Naive thymus-derived CD8-positive, alpha-beta T cell (primary cell): ENCODE results near the gene UBE2E2. TPM values are rescaled to one million over a fixed set of nuclear protein-coding genes. Genes with fewer than 3 reads are reported as not detected.

Experiments used
- ATAC-seq, 2 donors: fragments of 150-1000 bp; cut with Tn5 transposase in 1 of 2; sonication (Bioruptor Pico), chemical (Tn5 transposase) in 1 of 2; 1 replicate in 1 of 2; 2 replicates in 1 of 2; pipeline ENCODE4 v1.10.0; 2021; ENCODE audit warnings: mild to moderate bottlenecking in 2 of 2, moderate library complexity in 2 of 2
- POLR2A ChIA-PET: fragments of 350-600 bp; sonication (Branson Sonifier 250); formaldehyde crosslinking; loops from one replicate; lab custom pipeline; 2021; ENCODE audit warnings: antibody characterized with exemption; lab: Charles Lee
- DNase-seq, 10 donors: peaks; one replicate each; pipeline versions ENCODE4 v3.0.0 to v3.0.0-alpha.2; 2020 to 2022
- H3K27ac Mint-ChIP-seq, 10 donors: one replicate each; pipeline ENCODE4 v1.8.0; 2020 to 2022; ENCODE audit warnings: mild to moderate bottlenecking in 10 of 10, mixed read lengths in 10 of 10, moderate library complexity in 4 of 10, inconsistent platforms in 1 of 10
- H3K27me3 Mint-ChIP-seq, 5 donors: one replicate each; pipeline ENCODE4 v1.8.0; 2021 to 2022; ENCODE audit warnings: mixed read lengths in 5 of 5
- H3K36me3 Mint-ChIP-seq, 3 donors: one replicate each; pipeline ENCODE4 v1.8.0; 2020 to 2022; ENCODE audit warnings: mixed read lengths in 3 of 3, mild to moderate bottlenecking in 2 of 3, inconsistent platforms in 1 of 3
- H3K4me1 Mint-ChIP-seq, 4 donors: one replicate each; pipeline ENCODE4 v1.8.0; 2021 to 2022; ENCODE audit warnings: mixed read lengths in 4 of 4
- H3K4me3 Mint-ChIP-seq, 10 donors: one replicate each; pipeline ENCODE4 v1.8.0; 2020 to 2022; ENCODE audit warnings: mild to moderate bottlenecking in 10 of 10, mixed read lengths in 10 of 10, moderate library complexity in 6 of 10, inconsistent platforms in 1 of 10
- H3K9me3 Mint-ChIP-seq, 9 donors: one replicate each; pipeline ENCODE4 v1.8.0; 2020 to 2022; ENCODE audit warnings: mixed read lengths in 9 of 9, mild to moderate bottlenecking in 3 of 9, inconsistent platforms in 1 of 9, moderate library complexity in 1 of 9
- polyA plus RNA-seq, 3 donors: library from polyadenylated mRNA; unstranded; fragments of 300-500 nt; fragmentation: Illumina TruSeq; gene quantifications; one replicate each; pipeline ENCODE4 v1.2.3, GENCODE V29; 2021
- total RNA-seq, 8 experiments: library from RNA in 2 of 8; stranded (reverse) in 2 of 8; gene quantifications; one replicate each; pipeline ENCODE4 v1.2.3 and lab custom pipeline; 2021 to 2026

UBE2E2 gene
- total and polyA plus RNA-seq, 5 experiments from 2014 or later: 12.5 to 19.6 (median 14.0) TPM

- H3K27me3 Mint-ChIP-seq: no peaks in the 10 kb centered on the region
These were observed 1.8 kb upstream of the UBE2E2 start for GRCh38 chr3:23201154-23201838.

GRCh38 chr3:23202203-23202920, 765 bp upstream of the UBE2E2 start:
- DNase-seq (peak in 1 of 10 donors; percentile 69), ATAC-seq (peak; percentile 43 to 52)
- POLR2A ChIA-PET: interaction anchor here (0.6 to 0.9 kb wide), 2 partner anchors 714 to 970 kb away, joined by 3 read pairs; partner anchors contain the start of genes NKIRAS1 and RPL15
- H3K4me3 Mint-ChIP-seq: peak overlapping the region; percentile 62 to 92 (median 82)
- no peaks in the 10 kb centered on the region for H3K9me3 Mint-ChIP-seq
- no peaks in the 10 kb centered on the region for H3K27me3 Mint-ChIP-seq
- H3K4me1 Mint-ChIP-seq: peaks cover 18 to 40% (median 25%) of the 10 kb centered on the region in 4 donors
- peak overlapping the region; percentile 16 to 88 (median 79) for H3K27ac Mint-ChIP-seq
- H3K36me3 Mint-ChIP-seq: no peaks in the 10 kb centered on the region

More at GRCh38 chr3:23201154-23201838, 1.8 kb upstream of the UBE2E2 start:
- Mint-ChIP-seq H3K4me1 (peaks cover 13 to 33% (median 20%) of the 10 kb centered on the region in 4 donors), H3K9me3 (no peaks in the 10 kb centered on the region), H3K27ac (peak overlapping the region in 8 of 10 donors; percentile 11 to 85 (median 53)), H3K36me3 (no peaks in the 10 kb centered on the region), H3K4me3 (peak overlapping the region; percentile 9 to 92 (median 80))
- no peak for ATAC-seq
- POLR2A ChIA-PET: interaction anchor here (0.6 kb wide), 1 partner anchor 971 kb away, joined by 3 read pairs; no protein-coding TSS in a partner anchor
- DNase-seq: no peak

- Mint-ChIP-seq H3K27me3 (no peaks in the 10 kb centered on the region), H3K4me3 (peak overlapping the region; percentile 88 to 97 (median 95)), H3K9me3 (no peaks in the 10 kb centered on the region), H3K36me3 (no peaks in the 10 kb centered on the region), H3K27ac (peak overlapping the region; percentile 75 to 97 (median 94)), H3K4me1 (peaks cover 18 to 41% (median 26%) of the 10 kb centered on the region in 4 donors)
- ATAC-seq (peak; percentile 26 to 29), DNase-seq (peak in 8 of 10 donors; percentile 1 to 29 (median 16))
- POLR2A ChIA-PET: no interaction called here
These were observed 692 bp downstream of the UBE2E2 start for GRCh38 chr3:23203708-23204330.

- Mint-ChIP-seq H3K27ac (peak overlapping the region in 2 of 10 donors; percentile 20 to 58), H3K4me3 (peak overlapping the region in 2 of 10 donors; percentile 11 to 29), H3K9me3 (no peaks in the 10 kb centered on the region), H3K27me3 (no peaks in the 10 kb centered on the region), H3K36me3 (peaks cover 0 to 5% (median 0%) of the 10 kb centered on the region in 3 donors), H3K4me1 (peaks cover 21 to 57% (median 32%) of the 10 kb centered on the region in 4 donors)
- POLR2A ChIA-PET: no interaction called here
- ATAC-seq (no peak), DNase-seq (no peak)
These were observed 3.2 kb downstream of the UBE2E2 start for GRCh38 chr3:23206366-23206765.

- POLR2A ChIA-PET: no interaction called here
- H3K27ac Mint-ChIP-seq: no peak overlapping the region
- peaks cover 0 to 5% (median 0%) of the 10 kb centered on the region in 3 donors for H3K36me3 Mint-ChIP-seq
- no peaks in the 10 kb centered on the region for H3K27me3 Mint-ChIP-seq
- peaks cover 10 to 49% (median 21%) of the 10 kb centered on the region in 4 donors for H3K4me1 Mint-ChIP-seq
- H3K4me3 Mint-ChIP-seq: no peak overlapping the region
- H3K9me3 Mint-ChIP-seq: no peaks in the 10 kb centered on the region
- DNase-seq (no peak), ATAC-seq (no peak)
These were observed 6.0 kb downstream of the UBE2E2 start for GRCh38 chr3:23209103-23209502.

- H3K36me3 Mint-ChIP-seq: peaks cover 0 to 5% (median 0%) of the 10 kb centered on the region in 3 donors
- H3K4me1 Mint-ChIP-seq: peaks cover 10 to 41% (median 16%) of the 10 kb centered on the region in 4 donors
- no peak for ATAC-seq
- H3K9me3 Mint-ChIP-seq: no peaks in the 10 kb centered on the region
- peak overlapping the region in 2 of 10 donors; percentile 1 to 3 for H3K27ac Mint-ChIP-seq
- POLR2A ChIA-PET: no interaction called here
- no peaks in the 10 kb centered on the region for H3K27me3 Mint-ChIP-seq
- no peak for DNase-seq
- no peak overlapping the region for H3K4me3 Mint-ChIP-seq
These were observed 6.8 kb downstream of the UBE2E2 start for GRCh38 chr3:23209747-23210487.

- Mint-ChIP-seq H3K27me3 (no peaks in the 10 kb centered on the region), H3K4me3 (no peak overlapping the region), H3K27ac (no peak overlapping the region), H3K9me3 (no peaks in the 10 kb centered on the region), H3K36me3 (peaks cover 0 to 5% (median 3%) of the 10 kb centered on the region in 3 donors), H3K4me1 (peaks cover 7 to 35% (median 14%) of the 10 kb centered on the region in 4 donors)
- ATAC-seq (no peak), DNase-seq (no peak)
- POLR2A ChIA-PET: no interaction called here
These were observed 10.7 kb downstream of the UBE2E2 start for GRCh38 chr3:23213813-23214212.

GRCh38 chr3:23217872-23218554, 14.9 kb downstream of the UBE2E2 start:
- POLR2A ChIA-PET: no interaction called here
- Mint-ChIP-seq H3K27ac (no peak overlapping the region), H3K36me3 (peaks cover 0 to 10% (median 9%) of the 10 kb centered on the region in 3 donors), H3K9me3 (peaks cover 0 to 10% (median 2%) of the 10 kb centered on the region in 9 donors), H3K4me3 (no peak overlapping the region), H3K27me3 (no peaks in the 10 kb centered on the region), H3K4me1 (peaks cover 4 to 46% (median 23%) of the 10 kb centered on the region in 4 donors)
- DNase-seq: no peak
- ATAC-seq: no peak

GRCh38 chr3:23219117-23219516, 16.0 kb downstream of the UBE2E2 start:
- Mint-ChIP-seq H3K9me3 (peaks cover 0 to 10% (median 4%) of the 10 kb centered on the region in 9 donors), H3K4me3 (no peak overlapping the region), H3K4me1 (peaks cover 4 to 46% (median 23%) of the 10 kb centered on the region in 4 donors), H3K27me3 (no peaks in the 10 kb centered on the region), H3K36me3 (peaks cover 0 to 14% (median 14%) of the 10 kb centered on the region in 3 donors), H3K27ac (peak overlapping the region in 2 of 10 donors; percentile 29 to 53)
- ATAC-seq (no peak), DNase-seq (no peak)
- POLR2A ChIA-PET: no interaction called here

- Mint-ChIP-seq H3K9me3 (peaks cover 0 to 13% (median 4%) of the 10 kb centered on the region in 9 donors), H3K4me3 (no peak overlapping the region), H3K4me1 (peaks cover 5 to 50% (median 24%) of the 10 kb centered on the region in 4 donors), H3K27me3 (no peaks in the 10 kb centered on the region), H3K27ac (peak overlapping the region in 3 of 10 donors; percentile 6 to 53 (median 29)), H3K36me3 (peaks cover 0 to 14% (median 14%) of the 10 kb centered on the region in 3 donors)
- ATAC-seq (no peak), DNase-seq (no peak)
- POLR2A ChIA-PET: no interaction called here
These were observed 16.4 kb downstream of the UBE2E2 start for GRCh38 chr3:23219552-23219951.

GRCh38 chr3:23221136-23221535, 18.0 kb downstream of the UBE2E2 start:
- ATAC-seq: no peak
- Mint-ChIP-seq H3K4me1 (peaks cover 4 to 56% (median 26%) of the 10 kb centered on the region in 4 donors), H3K4me3 (peak overlapping the region in 2 of 10 donors; percentile 33 to 76), H3K27me3 (no peaks in the 10 kb centered on the region), H3K27ac (peak overlapping the region in 3 of 10 donors; percentile 3 to 42 (median 39)), H3K36me3 (peaks cover 0 to 14% (median 14%) of the 10 kb centered on the region in 3 donors), H3K9me3 (peaks cover 0 to 14% (median 5%) of the 10 kb centered on the region in 9 donors)
- DNase-seq: no peak
- POLR2A ChIA-PET: no interaction called here
